Fibroblast of villous mesenchyme (primary cell): ENCODE measurements around the gene HEXD. TPM values are rescaled to one million over a fixed set of nuclear protein-coding genes. Genes with fewer than 3 reads are reported as not detected.
"Not testable (repeated sequence)": the region's sequence is repeated elsewhere in the genome, so short reads cannot be mapped to it uniquely, and the experiment has no call there.

ENCODE experiments used
- DNase-seq: peaks from one replicate; pipeline ENCODE4 v3.0.0-alpha.2; 2010; ENCODE audit warnings: low read depth
- H3K4me3 ChIP-seq: 2 replicates; pipeline ENCODE4 v1.5.1; 2011; ENCODE audit warnings: low read depth, mild to moderate bottlenecking, low read length
- total RNA-seq: library from RNA; depleted of rRNA; stranded (reverse); fragments of >200 nt; gene quantifications from 2 replicates; pipeline ENCODE4 v1.2.3, GENCODE V29; 2012
- TF ChIP-seq, protein P1 (sequence below): IDR thresholded peaks from 2 replicates; pipeline ENCODE4 v1.5.1; 2012; ENCODE audit warnings: low read depth, mild to moderate bottlenecking, low read length; ENCODE audit not compliant: insufficient read depth

The HEXD gene
- total RNA-seq, 1 donor: 12.5 TPM

- no peak overlapping the region for H3K4me3 ChIP-seq
- DNase-seq: no peak
- TF ChIP-seq, protein P1, sequence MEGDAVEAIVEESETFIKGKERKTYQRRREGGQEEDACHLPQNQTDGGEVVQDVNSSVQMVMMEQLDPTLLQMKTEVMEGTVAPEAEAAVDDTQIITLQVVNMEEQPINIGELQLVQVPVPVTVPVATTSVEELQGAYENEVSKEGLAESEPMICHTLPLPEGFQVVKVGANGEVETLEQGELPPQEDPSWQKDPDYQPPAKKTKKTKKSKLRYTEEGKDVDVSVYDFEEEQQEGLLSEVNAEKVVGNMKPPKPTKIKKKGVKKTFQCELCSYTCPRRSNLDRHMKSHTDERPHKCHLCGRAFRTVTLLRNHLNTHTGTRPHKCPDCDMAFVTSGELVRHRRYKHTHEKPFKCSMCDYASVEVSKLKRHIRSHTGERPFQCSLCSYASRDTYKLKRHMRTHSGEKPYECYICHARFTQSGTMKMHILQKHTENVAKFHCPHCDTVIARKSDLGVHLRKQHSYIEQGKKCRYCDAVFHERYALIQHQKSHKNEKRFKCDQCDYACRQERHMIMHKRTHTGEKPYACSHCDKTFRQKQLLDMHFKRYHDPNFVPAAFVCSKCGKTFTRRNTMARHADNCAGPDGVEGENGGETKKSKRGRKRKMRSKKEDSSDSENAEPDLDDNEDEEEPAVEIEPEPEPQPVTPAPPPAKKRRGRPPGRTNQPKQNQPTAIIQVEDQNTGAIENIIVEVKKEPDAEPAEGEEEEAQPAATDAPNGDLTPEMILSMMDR: no peak
Observed at GRCh38 chr17:82378741-82379021, 39.5 kb upstream of the HEXD start.

- H3K4me3 ChIP-seq: peak overlapping the region; percentile 0
- DNase-seq: peak; percentile 76
- TF ChIP-seq, protein P1: no peak
Observed at GRCh38 chr17:82380860-82381702, 37.1 kb upstream of the HEXD start.

DNA sequence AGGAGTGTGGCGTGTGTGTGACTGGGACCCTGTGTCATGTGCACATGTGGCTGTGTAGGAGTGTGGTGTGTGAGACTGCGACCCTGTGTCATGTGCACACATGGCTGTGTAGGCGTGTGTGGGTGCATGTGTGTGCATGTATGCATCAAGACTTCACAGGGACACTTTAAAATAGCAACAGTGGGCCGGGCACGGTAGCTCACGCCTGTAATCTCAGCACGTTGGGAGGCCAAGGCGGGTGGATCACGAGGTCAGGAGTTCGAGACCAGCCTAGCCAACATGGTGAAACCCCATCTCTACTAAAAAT lies 36.5 kb upstream of the HEXD start:
- DNase-seq, H3K4me3 ChIP-seq: not testable (repeated sequence)

DNA sequence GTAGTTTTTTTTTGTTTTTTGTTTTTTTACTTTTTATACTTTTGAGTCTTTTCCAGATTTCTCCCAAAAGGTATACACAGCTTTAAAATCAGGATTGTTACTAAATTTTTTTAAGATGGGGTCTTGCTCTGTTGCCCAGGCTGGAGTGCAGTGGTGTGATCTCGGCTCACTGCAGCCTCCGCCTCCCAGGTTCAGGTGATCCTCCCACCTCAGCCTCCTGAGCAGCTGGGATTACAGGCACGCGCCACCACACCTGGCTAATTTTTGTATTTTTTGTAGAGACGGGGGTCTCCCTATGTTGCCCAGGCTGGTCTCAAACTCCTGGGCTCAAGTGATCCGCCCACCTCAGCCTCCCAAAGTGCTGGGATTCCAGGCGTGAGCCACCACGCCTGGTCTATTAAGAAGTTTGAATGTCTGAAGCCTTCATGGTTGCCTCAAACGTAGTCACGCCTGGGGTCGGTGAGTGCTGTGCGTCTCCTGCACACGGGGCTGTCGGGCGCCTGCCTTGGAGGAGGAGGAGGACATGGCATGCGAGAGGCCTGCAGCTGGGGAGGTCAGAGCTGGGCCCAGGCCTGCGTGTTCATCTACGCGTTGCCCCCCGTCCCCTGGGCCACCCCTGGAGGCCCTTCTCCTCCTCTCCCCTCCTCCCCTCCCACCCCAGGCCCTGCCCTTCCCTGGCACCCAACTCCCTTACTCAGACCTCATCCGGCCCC lies 35.8 kb upstream of the HEXD start:
- DNase-seq, H3K4me3 ChIP-seq: not testable (repeated sequence)

- TF ChIP-seq, protein P1: no peak
- no peak overlapping the region for H3K4me3 ChIP-seq
- DNase-seq: no peak
Observed at GRCh38 chr17:82382933-82383255, 35.3 kb upstream of the HEXD start.

- DNase-seq: no peak
- no peak overlapping the region for H3K4me3 ChIP-seq
- TF ChIP-seq, protein P1: no peak
Observed at GRCh38 chr17:82383411-82383810, 34.7 kb upstream of the HEXD start.

- TF ChIP-seq, protein P1: no peak
- DNase-seq: no peak
- H3K4me3 ChIP-seq: no peak overlapping the region
Observed at GRCh38 chr17:82384051-82384729, 34.0 kb upstream of the HEXD start.
